ENCODE measurements around the gene ABCB9.

GRCh38 chr12:122909442-122910288 lies 56.6 kb downstream of the ABCB9 start:
- no peak for TF ChIP-seq POLR2A (IDR thresholded peaks at IDR 0.05)
- TF ChIP-seq CTCF (IDR thresholded peaks at IDR 0.05): no peak
